NCI-H1436 treated with DMSO at 0.1 percent for 48 hours (cell line): Measurements from ENCODE around the gene NPY5R.

Source experiments
- DNase-seq: peaks from one replicate; lab custom pipeline; 2025; lab: John Stamatoyannopoulos, UW

NPY5R gene

GRCh38 chr4:163384926-163385325, 41.2 kb downstream of the NPY5R start:
- DNase-seq, result no peak

- DNase-seq, result no peak
Measured at GRCh38 chr4:163385466-163385865, 41.8 kb downstream of the NPY5R start.

GRCh38 chr4:163391756-163392155, 48.1 kb downstream of the NPY5R start:
- no peak for DNase-seq

- DNase-seq, result no peak
Measured at GRCh38 chr4:163392328-163392727, 48.6 kb downstream of the NPY5R start.

- no peak for DNase-seq
Measured at GRCh38 chr4:163393471-163393870, 49.8 kb downstream of the NPY5R start.

- DNase-seq, result no peak
Measured at GRCh38 chr4:163395055-163395454, 51.4 kb downstream of the NPY5R start.

- DNase-seq, result no peak
Measured at GRCh38 chr4:163395758-163396157, 52.1 kb downstream of the NPY5R start.

GRCh38 chr4:163398238-163398637, 54.5 kb downstream of the NPY5R start:
- DNase-seq, result no peak

- DNase-seq, result no peak
Measured at GRCh38 chr4:163400911-163401310, 57.2 kb downstream of the NPY5R start.
